ENCODE data around the gene EGFL8.

The EGFL8 gene

DNA sequence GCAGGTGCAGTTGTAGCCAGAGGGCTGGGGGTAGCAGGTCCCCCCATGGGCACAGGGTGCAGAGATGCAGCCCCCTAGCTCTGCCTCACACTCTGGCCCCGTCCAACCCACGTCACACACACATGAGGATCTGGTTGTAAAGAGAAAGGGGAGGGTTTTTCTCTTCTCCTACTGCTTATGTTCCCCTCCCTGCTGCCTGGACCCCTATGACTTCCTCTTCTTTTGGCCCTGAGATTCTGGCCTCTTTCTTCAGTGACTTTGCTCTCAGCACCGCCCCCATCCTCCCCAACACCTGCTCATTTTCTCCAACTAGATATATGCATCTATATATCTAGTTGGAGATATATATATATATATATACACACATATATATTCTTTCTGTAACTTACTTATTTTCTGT lies 49.7 kb downstream of the EGFL8 start:
- H3K36me3 ChIP-seq (replicated peaks; ENCODE audit: low read depth, low read length) = no peaks in the 10 kb centered on the region
- no peak overlapping the region for H3K9ac ChIP-seq (ENCODE audit: low read length)
- H3K27ac ChIP-seq (ENCODE audit: low read length) = no peak overlapping the region
- H2AFZ ChIP-seq (ENCODE audit: low read depth, low read length) = no peak overlapping the region
- H3K4me2 ChIP-seq (ENCODE audit: low read length) = no peak overlapping the region
- H3K79me2 ChIP-seq (ENCODE audit: low read length) = no peaks in the 10 kb centered on the region
- H3K27me3 ChIP-seq (ENCODE audit: low read depth, low read length) = no peaks in the 10 kb centered on the region
- TF ChIP-seq EZH2phosphoT487 (IDR thresholded peaks at IDR 0.05; ENCODE audit: low read depth) = no peak
- TF ChIP-seq, protein P1, sequence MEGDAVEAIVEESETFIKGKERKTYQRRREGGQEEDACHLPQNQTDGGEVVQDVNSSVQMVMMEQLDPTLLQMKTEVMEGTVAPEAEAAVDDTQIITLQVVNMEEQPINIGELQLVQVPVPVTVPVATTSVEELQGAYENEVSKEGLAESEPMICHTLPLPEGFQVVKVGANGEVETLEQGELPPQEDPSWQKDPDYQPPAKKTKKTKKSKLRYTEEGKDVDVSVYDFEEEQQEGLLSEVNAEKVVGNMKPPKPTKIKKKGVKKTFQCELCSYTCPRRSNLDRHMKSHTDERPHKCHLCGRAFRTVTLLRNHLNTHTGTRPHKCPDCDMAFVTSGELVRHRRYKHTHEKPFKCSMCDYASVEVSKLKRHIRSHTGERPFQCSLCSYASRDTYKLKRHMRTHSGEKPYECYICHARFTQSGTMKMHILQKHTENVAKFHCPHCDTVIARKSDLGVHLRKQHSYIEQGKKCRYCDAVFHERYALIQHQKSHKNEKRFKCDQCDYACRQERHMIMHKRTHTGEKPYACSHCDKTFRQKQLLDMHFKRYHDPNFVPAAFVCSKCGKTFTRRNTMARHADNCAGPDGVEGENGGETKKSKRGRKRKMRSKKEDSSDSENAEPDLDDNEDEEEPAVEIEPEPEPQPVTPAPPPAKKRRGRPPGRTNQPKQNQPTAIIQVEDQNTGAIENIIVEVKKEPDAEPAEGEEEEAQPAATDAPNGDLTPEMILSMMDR (IDR thresholded peaks at IDR 0.05; ENCODE audit: low read depth, low read length) = no peak
- no peaks in the 10 kb centered on the region for H3K9me3 ChIP-seq (ENCODE audit: insufficient read depth, low read length)
- H3K4me1 ChIP-seq (ENCODE audit: low read length) = no peaks in the 10 kb centered on the region
- H3K4me3 ChIP-seq (ENCODE audit: low read length) = no peak overlapping the region
- H4K20me1 ChIP-seq (ENCODE audit: insufficient read depth, low read length) = no peaks in the 10 kb centered on the region

DNA sequence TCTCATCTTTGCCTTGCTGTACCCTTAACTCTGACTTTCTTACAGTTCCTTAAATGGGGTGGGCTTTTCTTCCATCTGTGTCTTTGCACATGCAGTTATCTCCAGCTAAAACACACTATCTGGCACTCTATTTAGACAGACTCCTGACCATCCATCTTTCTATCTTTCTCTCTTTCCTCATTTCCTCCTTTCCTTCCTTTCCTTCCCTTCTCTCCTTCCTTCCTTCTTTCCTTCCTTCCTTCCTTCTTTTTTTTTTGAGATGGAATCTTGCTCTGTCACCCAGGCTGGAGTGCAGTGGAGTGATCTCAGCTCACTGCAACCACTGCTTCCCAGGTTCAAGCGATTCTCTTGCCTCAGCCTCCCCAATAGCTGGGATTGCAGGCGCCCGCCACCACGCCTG lies 51.2 kb downstream of the EGFL8 start:
- Histone ChIP-seq H3K9ac (ENCODE audit: low read length) (no peak overlapping the region), H3K4me1 (ENCODE audit: low read length) (no peaks in the 10 kb centered on the region), H4K20me1 (ENCODE audit: insufficient read depth, low read length) (no peaks in the 10 kb centered on the region), H3K4me3 (ENCODE audit: low read length) (no peak overlapping the region), H3K9me3 (ENCODE audit: insufficient read depth, low read length) (no peaks in the 10 kb centered on the region), H3K36me3 (replicated peaks; ENCODE audit: low read depth, low read length) (no peaks in the 10 kb centered on the region), H3K27me3 (ENCODE audit: low read depth, low read length) (no peaks in the 10 kb centered on the region), H3K79me2 (ENCODE audit: low read length) (no peaks in the 10 kb centered on the region), H3K4me2 (ENCODE audit: low read length) (no peak overlapping the region), H2AFZ (ENCODE audit: low read depth, low read length) (no peak overlapping the region), H3K27ac (ENCODE audit: low read length) (no peak overlapping the region)
- no peak for TF ChIP-seq EZH2phosphoT487 (IDR thresholded peaks at IDR 0.05; ENCODE audit: low read depth)
- TF ChIP-seq, protein P1 (IDR thresholded peaks at IDR 0.05; ENCODE audit: low read depth, low read length) = no peak

DNA sequence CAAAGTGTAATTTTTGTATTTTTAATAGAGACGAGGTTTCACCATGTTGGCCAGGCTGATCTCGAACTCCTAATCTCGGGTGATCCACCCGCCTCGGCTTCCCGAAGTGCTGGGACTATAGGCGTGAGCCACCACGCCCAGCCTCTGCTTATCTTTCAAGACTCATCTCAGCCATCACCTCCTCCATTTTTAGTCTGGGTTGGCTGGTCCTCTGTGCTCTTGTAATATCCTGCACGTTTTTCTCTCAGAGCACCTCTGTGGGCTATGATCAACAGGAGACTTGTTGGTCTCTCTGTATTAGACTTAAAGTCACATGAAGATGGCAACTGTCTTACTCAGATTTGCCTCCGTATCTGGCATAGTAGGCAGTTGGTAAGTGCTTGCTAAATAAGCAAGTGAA lies 51.9 kb downstream of the EGFL8 start:
- no peak overlapping the region for H2AFZ ChIP-seq (ENCODE audit: low read depth, low read length)

DNA sequence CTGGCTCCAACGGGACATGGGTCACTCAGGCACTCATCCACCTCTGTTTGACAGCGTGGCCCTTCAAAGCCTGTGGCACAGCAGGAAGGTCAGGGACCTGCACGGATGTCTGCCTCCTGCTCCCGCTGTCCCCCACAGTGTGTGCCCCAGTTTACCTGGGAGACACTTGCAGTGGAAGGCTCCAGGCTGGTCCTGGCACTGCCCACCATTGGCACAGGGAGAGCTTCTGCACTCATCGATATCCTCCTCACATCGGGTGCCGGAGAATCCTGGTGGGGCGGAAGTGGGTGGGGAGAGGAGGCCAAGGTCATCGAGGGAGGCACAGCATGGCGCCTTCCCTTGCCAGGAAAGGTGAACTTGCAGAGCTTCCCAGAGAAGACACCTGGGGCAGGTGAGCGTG lies 52.6 kb downstream of the EGFL8 start:
- Histone ChIP-seq H3K4me1 (ENCODE audit: low read length) (peaks cover 10% of the 10 kb centered on the region), H3K4me2 (ENCODE audit: low read length) (no peak overlapping the region), H3K79me2 (ENCODE audit: low read length) (no peaks in the 10 kb centered on the region), H2AFZ (ENCODE audit: low read depth, low read length) (no peak overlapping the region), H4K20me1 (ENCODE audit: insufficient read depth, low read length) (no peaks in the 10 kb centered on the region), H3K36me3 (replicated peaks; ENCODE audit: low read depth, low read length) (peaks cover 2% of the 10 kb centered on the region), H3K27me3 (ENCODE audit: low read depth, low read length) (no peaks in the 10 kb centered on the region), H3K4me3 (ENCODE audit: low read length) (no peak overlapping the region), H3K9me3 (ENCODE audit: insufficient read depth, low read length) (no peaks in the 10 kb centered on the region), H3K9ac (ENCODE audit: low read length) (no peak overlapping the region), H3K27ac (ENCODE audit: low read length) (no peak overlapping the region)
- TF ChIP-seq, protein P1 (IDR thresholded peaks at IDR 0.05; ENCODE audit: low read depth, low read length) = no peak
- TF ChIP-seq EZH2phosphoT487 (IDR thresholded peaks at IDR 0.05; ENCODE audit: low read depth) = no peak

More for the DNA sequence above, 51.9 kb downstream of the EGFL8 start:
- Histone ChIP-seq H3K9me3 (ENCODE audit: insufficient read depth, low read length) (no peaks in the 10 kb centered on the region), H3K4me2 (ENCODE audit: low read length) (no peak overlapping the region), H3K27me3 (ENCODE audit: low read depth, low read length) (no peaks in the 10 kb centered on the region), H3K9ac (ENCODE audit: low read length) (no peak overlapping the region), H3K79me2 (ENCODE audit: low read length) (no peaks in the 10 kb centered on the region), H3K4me3 (ENCODE audit: low read length) (no peak overlapping the region), H3K27ac (ENCODE audit: low read length) (no peak overlapping the region), H3K4me1 (ENCODE audit: low read length) (peaks cover 3% of the 10 kb centered on the region), H4K20me1 (ENCODE audit: insufficient read depth, low read length) (no peaks in the 10 kb centered on the region), H3K36me3 (replicated peaks; ENCODE audit: low read depth, low read length) (peaks cover 1% of the 10 kb centered on the region)
- TF ChIP-seq EZH2phosphoT487 (IDR thresholded peaks at IDR 0.05; ENCODE audit: low read depth) = no peak
- TF ChIP-seq, protein P1 (IDR thresholded peaks at IDR 0.05; ENCODE audit: low read depth, low read length) = no peak
